K562 (cell line): ENCODE data around the gene RPS6KL1. TPM values are rescaled to one million over a fixed set of nuclear protein-coding genes. Genes with fewer than 3 reads are reported as not detected.

Source experiments
- CBFB ChIP-seq: sonication (generic); formaldehyde crosslinking; IDR thresholded peaks from 2 replicates; pipeline ENCODE4 v1.4.0; 2020; ENCODE audit warnings: mild to moderate bottlenecking, missing genetic modification reagents
- RCOR1 ChIP-seq, 2 experiments: IDR thresholded peaks; 2 replicates each; pipeline ENCODE4 v1.6.1; 2012; ENCODE audit warnings: low read depth in 2 of 2, low read length in 2 of 2, borderline replicate concordance in 1 of 2, improper control_type of control experiment in 1 of 2
- ZNF766 ChIP-seq: fragments of 200-800 bp; sonication (Bioruptor generic); conservative IDR thresholded peaks from 2 replicates; pipeline ENCODE4 v1.6.1; 2016; ENCODE audit warnings: missing genetic modification characterization, missing compliant biosample characterization
- polyA plus RNA-seq, 8 experiments: library from polyadenylated mRNA; depleted of rRNA in 4 of 8; stranded (reverse) in 5 of 8; unstranded in 3 of 8; fragments of >200 nt; fragmentation: Nextera tagmentation in 2 of 8; fragmentation: Illumina TruSeq in 1 of 8; extraction: Ambion mirVana in 2 of 8; extraction: Trizol in 1 of 8; gene quantifications; 2 replicates each; pipeline versions ENCODE4 v1.2.1 to v1.2.3, GENCODE V29; 2011 to 2014; ENCODE audit warnings: inconsistent platforms in 1 of 8, missing spikeins in 1 of 8
- total RNA-seq, 7 experiments: library from RNA; depleted of rRNA in 6 of 7; stranded (reverse); fragments of >200 nt in 6 of 7; fragmentation: Illumina TruSeq in 2 of 7; extraction: Trizol in 2 of 7; gene quantifications; 2 replicates each; pipeline versions ENCODE4 v1.2.1 to v1.2.3, GENCODE V29; 2011 to 2021; ENCODE audit warnings: low replicate concordance in 1 of 7
- TF ChIP-seq, protein P1 (sequence below): fragments of 200-600 bp; sonication (generic); IDR thresholded peaks from one replicate; pipeline ENCODE4 v1.6.1; 2012; ENCODE audit warnings: mild to moderate bottlenecking, low read depth, low read length, inconsistent platforms
- TF ChIP-seq, protein P2 (sequence below): fragments of 450-650 bp; conservative IDR thresholded peaks from 2 replicates; pipeline ENCODE4 v1.6.1; 2016; ENCODE audit warnings: missing genetic modification characterization, low read depth, mild to moderate bottlenecking, control low read depth, missing compliant biosample characterization
- TF ChIP-seq, protein P3 (sequence below): sonication (generic); formaldehyde crosslinking; IDR thresholded peaks from 2 replicates; pipeline ENCODE4 v1.8.1; 2023; ENCODE audit warnings: missing genetic modification reagents, mild to moderate bottlenecking, borderline replicate concordance

RPS6KL1 gene
- total and polyA plus RNA-seq, 9 of the 15 experiments (the other 6 are each of a cell fraction or from before 2014, with no cell fraction given), result 0.91 to 15.5 (median 8.1) TPM

DNA sequence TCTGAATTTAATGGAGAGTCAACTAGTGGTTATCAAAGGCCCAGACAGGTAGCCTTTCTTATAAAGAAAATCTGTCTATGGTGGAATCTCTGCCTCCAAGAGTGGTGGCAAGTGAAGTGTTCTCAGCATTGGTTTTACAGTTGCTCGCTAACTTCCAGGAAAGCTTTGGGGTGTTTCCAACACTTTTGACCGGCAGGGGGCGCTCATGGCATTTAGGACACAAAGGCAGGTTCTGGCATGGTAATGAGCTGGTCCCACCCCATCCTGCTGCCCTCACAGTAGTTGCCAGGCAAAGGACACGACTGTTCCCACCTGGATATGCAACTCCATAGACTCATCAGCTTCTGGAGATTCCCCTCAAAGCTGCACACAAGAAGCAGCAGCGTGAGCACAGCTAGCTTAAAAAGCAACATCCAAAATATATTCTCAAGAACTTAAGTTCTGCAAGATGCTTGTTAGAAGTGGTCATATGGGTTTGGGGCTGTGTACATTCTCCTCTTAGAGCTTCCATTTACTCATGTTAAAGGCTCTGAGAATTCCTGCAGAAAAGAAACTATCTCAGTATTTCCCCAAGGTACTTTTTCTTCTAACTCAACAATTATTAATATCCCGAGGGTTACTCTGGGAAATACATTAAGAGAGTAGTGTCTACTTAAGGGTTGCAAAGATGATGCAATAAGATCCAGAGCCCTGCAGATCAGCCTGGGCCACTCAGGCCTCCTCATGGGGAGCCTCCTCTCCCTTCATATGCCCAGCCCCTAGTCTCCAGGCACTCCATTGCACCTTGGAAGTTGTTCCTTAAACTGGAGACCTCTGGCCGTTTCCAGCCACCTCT is 61.9 kb downstream of the RPS6KL1 start (continued):
- TF ChIP-seq, protein P1, sequence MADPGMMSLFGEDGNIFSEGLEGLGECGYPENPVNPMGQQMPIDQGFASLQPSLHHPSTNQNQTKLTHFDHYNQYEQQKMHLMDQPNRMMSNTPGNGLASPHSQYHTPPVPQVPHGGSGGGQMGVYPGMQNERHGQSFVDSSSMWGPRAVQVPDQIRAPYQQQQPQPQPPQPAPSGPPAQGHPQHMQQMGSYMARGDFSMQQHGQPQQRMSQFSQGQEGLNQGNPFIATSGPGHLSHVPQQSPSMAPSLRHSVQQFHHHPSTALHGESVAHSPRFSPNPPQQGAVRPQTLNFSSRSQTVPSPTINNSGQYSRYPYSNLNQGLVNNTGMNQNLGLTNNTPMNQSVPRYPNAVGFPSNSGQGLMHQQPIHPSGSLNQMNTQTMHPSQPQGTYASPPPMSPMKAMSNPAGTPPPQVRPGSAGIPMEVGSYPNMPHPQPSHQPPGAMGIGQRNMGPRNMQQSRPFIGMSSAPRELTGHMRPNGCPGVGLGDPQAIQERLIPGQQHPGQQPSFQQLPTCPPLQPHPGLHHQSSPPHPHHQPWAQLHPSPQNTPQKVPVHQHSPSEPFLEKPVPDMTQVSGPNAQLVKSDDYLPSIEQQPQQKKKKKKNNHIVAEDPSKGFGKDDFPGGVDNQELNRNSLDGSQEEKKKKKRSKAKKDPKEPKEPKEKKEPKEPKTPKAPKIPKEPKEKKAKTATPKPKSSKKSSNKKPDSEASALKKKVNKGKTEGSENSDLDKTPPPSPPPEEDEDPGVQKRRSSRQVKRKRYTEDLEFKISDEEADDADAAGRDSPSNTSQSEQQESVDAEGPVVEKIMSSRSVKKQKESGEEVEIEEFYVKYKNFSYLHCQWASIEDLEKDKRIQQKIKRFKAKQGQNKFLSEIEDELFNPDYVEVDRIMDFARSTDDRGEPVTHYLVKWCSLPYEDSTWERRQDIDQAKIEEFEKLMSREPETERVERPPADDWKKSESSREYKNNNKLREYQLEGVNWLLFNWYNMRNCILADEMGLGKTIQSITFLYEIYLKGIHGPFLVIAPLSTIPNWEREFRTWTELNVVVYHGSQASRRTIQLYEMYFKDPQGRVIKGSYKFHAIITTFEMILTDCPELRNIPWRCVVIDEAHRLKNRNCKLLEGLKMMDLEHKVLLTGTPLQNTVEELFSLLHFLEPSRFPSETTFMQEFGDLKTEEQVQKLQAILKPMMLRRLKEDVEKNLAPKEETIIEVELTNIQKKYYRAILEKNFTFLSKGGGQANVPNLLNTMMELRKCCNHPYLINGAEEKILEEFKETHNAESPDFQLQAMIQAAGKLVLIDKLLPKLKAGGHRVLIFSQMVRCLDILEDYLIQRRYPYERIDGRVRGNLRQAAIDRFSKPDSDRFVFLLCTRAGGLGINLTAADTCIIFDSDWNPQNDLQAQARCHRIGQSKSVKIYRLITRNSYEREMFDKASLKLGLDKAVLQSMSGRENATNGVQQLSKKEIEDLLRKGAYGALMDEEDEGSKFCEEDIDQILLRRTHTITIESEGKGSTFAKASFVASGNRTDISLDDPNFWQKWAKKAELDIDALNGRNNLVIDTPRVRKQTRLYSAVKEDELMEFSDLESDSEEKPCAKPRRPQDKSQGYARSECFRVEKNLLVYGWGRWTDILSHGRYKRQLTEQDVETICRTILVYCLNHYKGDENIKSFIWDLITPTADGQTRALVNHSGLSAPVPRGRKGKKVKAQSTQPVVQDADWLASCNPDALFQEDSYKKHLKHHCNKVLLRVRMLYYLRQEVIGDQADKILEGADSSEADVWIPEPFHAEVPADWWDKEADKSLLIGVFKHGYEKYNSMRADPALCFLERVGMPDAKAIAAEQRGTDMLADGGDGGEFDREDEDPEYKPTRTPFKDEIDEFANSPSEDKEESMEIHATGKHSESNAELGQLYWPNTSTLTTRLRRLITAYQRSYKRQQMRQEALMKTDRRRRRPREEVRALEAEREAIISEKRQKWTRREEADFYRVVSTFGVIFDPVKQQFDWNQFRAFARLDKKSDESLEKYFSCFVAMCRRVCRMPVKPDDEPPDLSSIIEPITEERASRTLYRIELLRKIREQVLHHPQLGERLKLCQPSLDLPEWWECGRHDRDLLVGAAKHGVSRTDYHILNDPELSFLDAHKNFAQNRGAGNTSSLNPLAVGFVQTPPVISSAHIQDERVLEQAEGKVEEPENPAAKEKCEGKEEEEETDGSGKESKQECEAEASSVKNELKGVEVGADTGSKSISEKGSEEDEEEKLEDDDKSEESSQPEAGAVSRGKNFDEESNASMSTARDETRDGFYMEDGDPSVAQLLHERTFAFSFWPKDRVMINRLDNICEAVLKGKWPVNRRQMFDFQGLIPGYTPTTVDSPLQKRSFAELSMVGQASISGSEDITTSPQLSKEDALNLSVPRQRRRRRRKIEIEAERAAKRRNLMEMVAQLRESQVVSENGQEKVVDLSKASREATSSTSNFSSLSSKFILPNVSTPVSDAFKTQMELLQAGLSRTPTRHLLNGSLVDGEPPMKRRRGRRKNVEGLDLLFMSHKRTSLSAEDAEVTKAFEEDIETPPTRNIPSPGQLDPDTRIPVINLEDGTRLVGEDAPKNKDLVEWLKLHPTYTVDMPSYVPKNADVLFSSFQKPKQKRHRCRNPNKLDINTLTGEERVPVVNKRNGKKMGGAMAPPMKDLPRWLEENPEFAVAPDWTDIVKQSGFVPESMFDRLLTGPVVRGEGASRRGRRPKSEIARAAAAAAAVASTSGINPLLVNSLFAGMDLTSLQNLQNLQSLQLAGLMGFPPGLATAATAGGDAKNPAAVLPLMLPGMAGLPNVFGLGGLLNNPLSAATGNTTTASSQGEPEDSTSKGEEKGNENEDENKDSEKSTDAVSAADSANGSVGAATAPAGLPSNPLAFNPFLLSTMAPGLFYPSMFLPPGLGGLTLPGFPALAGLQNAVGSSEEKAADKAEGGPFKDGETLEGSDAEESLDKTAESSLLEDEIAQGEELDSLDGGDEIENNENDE, result no peak
- TF ChIP-seq, protein P2, sequence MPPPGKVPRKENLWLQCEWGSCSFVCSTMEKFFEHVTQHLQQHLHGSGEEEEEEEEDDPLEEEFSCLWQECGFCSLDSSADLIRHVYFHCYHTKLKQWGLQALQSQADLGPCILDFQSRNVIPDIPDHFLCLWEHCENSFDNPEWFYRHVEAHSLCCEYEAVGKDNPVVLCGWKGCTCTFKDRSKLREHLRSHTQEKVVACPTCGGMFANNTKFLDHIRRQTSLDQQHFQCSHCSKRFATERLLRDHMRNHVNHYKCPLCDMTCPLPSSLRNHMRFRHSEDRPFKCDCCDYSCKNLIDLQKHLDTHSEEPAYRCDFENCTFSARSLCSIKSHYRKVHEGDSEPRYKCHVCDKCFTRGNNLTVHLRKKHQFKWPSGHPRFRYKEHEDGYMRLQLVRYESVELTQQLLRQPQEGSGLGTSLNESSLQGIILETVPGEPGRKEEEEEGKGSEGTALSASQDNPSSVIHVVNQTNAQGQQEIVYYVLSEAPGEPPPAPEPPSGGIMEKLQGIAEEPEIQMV (tag), result no peak
- TF ChIP-seq RCOR1 (IDR thresholded peaks at IDR 0.05; ENCODE audit: borderline replicate concordance in 1 of 2, low read depth in 2 of 2, low read length in 2 of 2) (peak in 1 of 2 experiments; percentile 33; a peak in 1 of 4 replicates), CBFB (CRISPR knock-in tag) (no peak), ZNF766 (CRISPR knock-in tag) (no peak)
- TF ChIP-seq, protein P3, sequence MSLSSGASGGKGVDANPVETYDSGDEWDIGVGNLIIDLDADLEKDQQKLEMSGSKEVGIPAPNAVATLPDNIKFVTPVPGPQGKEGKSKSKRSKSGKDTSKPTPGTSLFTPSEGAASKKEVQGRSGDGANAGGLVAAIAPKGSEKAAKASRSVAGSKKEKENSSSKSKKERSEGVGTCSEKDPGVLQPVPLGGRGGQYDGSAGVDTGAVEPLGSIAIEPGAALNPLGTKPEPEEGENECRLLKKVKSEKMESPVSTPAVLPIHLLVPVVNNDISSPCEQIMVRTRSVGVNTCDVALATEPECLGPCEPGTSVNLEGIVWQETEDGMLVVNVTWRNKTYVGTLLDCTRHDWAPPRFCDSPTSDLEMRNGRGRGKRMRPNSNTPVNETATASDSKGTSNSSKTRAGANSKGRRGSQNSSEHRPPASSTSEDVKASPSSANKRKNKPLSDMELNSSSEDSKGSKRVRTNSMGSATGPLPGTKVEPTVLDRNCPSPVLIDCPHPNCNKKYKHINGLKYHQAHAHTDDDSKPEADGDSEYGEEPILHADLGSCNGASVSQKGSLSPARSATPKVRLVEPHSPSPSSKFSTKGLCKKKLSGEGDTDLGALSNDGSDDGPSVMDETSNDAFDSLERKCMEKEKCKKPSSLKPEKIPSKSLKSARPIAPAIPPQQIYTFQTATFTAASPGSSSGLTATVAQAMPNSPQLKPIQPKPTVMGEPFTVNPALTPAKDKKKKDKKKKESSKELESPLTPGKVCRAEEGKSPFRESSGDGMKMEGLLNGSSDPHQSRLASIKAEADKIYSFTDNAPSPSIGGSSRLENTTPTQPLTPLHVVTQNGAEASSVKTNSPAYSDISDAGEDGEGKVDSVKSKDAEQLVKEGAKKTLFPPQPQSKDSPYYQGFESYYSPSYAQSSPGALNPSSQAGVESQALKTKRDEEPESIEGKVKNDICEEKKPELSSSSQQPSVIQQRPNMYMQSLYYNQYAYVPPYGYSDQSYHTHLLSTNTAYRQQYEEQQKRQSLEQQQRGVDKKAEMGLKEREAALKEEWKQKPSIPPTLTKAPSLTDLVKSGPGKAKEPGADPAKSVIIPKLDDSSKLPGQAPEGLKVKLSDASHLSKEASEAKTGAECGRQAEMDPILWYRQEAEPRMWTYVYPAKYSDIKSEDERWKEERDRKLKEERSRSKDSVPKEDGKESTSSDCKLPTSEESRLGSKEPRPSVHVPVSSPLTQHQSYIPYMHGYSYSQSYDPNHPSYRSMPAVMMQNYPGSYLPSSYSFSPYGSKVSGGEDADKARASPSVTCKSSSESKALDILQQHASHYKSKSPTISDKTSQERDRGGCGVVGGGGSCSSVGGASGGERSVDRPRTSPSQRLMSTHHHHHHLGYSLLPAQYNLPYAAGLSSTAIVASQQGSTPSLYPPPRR (CRISPR knock-in tag), result no peak
